ENCODE results near the gene SPO11. TPM values are rescaled to one million over a fixed set of nuclear protein-coding genes. Genes with fewer than 3 reads are reported as not detected.

Gene SPO11
- total and polyA plus RNA-seq, 2 of the 8 experiments (the other 6 are each of a cell fraction or from before 2014, with no cell fraction given), result not detected

- TF ChIP-seq, protein P1, sequence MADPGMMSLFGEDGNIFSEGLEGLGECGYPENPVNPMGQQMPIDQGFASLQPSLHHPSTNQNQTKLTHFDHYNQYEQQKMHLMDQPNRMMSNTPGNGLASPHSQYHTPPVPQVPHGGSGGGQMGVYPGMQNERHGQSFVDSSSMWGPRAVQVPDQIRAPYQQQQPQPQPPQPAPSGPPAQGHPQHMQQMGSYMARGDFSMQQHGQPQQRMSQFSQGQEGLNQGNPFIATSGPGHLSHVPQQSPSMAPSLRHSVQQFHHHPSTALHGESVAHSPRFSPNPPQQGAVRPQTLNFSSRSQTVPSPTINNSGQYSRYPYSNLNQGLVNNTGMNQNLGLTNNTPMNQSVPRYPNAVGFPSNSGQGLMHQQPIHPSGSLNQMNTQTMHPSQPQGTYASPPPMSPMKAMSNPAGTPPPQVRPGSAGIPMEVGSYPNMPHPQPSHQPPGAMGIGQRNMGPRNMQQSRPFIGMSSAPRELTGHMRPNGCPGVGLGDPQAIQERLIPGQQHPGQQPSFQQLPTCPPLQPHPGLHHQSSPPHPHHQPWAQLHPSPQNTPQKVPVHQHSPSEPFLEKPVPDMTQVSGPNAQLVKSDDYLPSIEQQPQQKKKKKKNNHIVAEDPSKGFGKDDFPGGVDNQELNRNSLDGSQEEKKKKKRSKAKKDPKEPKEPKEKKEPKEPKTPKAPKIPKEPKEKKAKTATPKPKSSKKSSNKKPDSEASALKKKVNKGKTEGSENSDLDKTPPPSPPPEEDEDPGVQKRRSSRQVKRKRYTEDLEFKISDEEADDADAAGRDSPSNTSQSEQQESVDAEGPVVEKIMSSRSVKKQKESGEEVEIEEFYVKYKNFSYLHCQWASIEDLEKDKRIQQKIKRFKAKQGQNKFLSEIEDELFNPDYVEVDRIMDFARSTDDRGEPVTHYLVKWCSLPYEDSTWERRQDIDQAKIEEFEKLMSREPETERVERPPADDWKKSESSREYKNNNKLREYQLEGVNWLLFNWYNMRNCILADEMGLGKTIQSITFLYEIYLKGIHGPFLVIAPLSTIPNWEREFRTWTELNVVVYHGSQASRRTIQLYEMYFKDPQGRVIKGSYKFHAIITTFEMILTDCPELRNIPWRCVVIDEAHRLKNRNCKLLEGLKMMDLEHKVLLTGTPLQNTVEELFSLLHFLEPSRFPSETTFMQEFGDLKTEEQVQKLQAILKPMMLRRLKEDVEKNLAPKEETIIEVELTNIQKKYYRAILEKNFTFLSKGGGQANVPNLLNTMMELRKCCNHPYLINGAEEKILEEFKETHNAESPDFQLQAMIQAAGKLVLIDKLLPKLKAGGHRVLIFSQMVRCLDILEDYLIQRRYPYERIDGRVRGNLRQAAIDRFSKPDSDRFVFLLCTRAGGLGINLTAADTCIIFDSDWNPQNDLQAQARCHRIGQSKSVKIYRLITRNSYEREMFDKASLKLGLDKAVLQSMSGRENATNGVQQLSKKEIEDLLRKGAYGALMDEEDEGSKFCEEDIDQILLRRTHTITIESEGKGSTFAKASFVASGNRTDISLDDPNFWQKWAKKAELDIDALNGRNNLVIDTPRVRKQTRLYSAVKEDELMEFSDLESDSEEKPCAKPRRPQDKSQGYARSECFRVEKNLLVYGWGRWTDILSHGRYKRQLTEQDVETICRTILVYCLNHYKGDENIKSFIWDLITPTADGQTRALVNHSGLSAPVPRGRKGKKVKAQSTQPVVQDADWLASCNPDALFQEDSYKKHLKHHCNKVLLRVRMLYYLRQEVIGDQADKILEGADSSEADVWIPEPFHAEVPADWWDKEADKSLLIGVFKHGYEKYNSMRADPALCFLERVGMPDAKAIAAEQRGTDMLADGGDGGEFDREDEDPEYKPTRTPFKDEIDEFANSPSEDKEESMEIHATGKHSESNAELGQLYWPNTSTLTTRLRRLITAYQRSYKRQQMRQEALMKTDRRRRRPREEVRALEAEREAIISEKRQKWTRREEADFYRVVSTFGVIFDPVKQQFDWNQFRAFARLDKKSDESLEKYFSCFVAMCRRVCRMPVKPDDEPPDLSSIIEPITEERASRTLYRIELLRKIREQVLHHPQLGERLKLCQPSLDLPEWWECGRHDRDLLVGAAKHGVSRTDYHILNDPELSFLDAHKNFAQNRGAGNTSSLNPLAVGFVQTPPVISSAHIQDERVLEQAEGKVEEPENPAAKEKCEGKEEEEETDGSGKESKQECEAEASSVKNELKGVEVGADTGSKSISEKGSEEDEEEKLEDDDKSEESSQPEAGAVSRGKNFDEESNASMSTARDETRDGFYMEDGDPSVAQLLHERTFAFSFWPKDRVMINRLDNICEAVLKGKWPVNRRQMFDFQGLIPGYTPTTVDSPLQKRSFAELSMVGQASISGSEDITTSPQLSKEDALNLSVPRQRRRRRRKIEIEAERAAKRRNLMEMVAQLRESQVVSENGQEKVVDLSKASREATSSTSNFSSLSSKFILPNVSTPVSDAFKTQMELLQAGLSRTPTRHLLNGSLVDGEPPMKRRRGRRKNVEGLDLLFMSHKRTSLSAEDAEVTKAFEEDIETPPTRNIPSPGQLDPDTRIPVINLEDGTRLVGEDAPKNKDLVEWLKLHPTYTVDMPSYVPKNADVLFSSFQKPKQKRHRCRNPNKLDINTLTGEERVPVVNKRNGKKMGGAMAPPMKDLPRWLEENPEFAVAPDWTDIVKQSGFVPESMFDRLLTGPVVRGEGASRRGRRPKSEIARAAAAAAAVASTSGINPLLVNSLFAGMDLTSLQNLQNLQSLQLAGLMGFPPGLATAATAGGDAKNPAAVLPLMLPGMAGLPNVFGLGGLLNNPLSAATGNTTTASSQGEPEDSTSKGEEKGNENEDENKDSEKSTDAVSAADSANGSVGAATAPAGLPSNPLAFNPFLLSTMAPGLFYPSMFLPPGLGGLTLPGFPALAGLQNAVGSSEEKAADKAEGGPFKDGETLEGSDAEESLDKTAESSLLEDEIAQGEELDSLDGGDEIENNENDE (IDR thresholded peaks at IDR 0.05; ENCODE audit: insufficient replicate concordance, low read length), result no peak
- TF ChIP-seq POLR2A (IDR thresholded peaks at IDR 0.05; ENCODE audit: control extremely low read depth in 1 of 2, low read depth in 2 of 2, low read length in 2 of 2) (no peak), NANOG (IDR thresholded peaks at IDR 0.05; ENCODE audit: insufficient read depth, low read depth, low read length, poor library complexity, severe bottlenecking) (no peak), SRF (IDR thresholded peaks at IDR 0.05; ENCODE audit: low read depth, low read length) (no peak), RBBP5 (IDR thresholded peaks at IDR 0.05; ENCODE audit: borderline replicate concordance, low read depth, low read length) (no peak), SIX5 (IDR thresholded peaks at IDR 0.05; ENCODE audit: low read depth, low read length) (no peak), RAD21 (IDR thresholded peaks at IDR 0.05 in 1 of 2, conservative IDR thresholded peaks at IDR 0.05 in 1 of 2; ENCODE audit: low read depth in 2 of 2, low read length in 2 of 2) (no peak), SP2 (IDR thresholded peaks at IDR 0.05; ENCODE audit: low read length) (no peak), CREB1 (IDR thresholded peaks at IDR 0.05) (no peak)
Measured at GRCh38 chr20:57326667-57327455, 2.7 kb upstream of the SPO11 start (continued).

All from H1 (cell line).